Measurements from ENCODE around the gene SLC24A3.

DNA sequence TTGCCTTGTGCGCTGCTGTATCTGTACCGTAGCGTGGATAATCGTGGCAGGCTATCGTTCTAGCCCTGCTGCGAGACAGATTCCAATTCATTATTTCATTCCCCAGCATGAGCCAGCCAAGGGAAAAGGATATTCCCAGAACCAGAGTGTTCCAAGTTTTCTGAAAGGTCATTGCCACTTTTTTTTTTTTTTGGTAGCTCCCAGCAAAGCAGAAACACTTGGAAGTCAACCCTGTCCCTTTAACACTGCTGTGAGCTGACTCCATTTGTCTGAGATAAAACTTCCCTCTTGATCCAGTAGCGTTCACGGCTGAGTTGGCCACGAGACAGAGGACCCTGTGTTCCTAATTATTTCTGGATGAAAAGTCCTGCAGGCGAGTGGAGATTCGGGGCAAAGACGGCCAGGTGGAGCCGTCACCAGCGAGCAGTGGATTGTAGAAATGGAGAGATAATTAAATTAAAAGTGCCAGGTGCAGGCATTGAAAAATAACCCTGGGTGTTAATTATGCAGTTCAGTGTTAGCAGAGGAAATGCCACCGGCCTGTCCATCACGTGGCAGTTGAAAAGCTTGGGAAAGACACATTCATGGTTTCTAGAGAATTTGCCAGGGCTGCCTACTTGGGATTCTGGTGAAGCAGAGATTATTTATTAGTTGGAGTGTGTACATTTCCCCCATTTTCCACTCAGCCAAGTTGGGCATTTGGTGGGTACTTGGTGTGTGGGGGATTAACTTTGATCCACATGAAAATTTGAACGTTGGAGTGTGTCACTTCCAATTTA lies 164.2 kb downstream of the SLC24A3 start:
- TF ChIP-seq CTCF (conservative IDR thresholded peaks at IDR 0.05; ENCODE audit: low read length) (no peak), EZH2phosphoT487 (IDR thresholded peaks at IDR 0.05; ENCODE audit: borderline replicate concordance, low read depth, low read length) (no peak)

Data from OCI-LY7 (cell line).